ENCODE measurements around the gene TEX22.

DNA sequence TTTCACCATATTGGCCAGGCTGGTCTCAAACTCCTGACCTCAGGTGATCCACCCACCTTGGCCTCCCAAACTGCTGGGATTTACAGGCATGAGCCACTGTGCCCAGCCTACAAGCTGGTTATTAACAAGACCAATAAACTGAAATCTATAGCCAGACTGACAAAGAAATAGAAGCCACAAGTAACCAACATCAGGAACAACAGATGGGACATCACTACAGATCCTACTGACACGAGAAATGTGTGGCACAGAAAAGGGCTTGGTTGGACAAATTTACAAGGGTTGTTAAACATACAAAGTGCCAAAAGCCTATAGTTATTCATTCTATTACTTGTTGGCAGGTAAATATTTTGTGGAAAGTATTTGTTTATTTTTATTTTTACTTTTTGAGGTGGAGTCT is 32.9 kb downstream of the TEX22 start:
- no peak for TF ChIP-seq MYBL2 (CRISPR knock-in tag; IDR thresholded peaks at IDR 0.05)
- TF ChIP-seq, protein P1, sequence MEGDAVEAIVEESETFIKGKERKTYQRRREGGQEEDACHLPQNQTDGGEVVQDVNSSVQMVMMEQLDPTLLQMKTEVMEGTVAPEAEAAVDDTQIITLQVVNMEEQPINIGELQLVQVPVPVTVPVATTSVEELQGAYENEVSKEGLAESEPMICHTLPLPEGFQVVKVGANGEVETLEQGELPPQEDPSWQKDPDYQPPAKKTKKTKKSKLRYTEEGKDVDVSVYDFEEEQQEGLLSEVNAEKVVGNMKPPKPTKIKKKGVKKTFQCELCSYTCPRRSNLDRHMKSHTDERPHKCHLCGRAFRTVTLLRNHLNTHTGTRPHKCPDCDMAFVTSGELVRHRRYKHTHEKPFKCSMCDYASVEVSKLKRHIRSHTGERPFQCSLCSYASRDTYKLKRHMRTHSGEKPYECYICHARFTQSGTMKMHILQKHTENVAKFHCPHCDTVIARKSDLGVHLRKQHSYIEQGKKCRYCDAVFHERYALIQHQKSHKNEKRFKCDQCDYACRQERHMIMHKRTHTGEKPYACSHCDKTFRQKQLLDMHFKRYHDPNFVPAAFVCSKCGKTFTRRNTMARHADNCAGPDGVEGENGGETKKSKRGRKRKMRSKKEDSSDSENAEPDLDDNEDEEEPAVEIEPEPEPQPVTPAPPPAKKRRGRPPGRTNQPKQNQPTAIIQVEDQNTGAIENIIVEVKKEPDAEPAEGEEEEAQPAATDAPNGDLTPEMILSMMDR (IDR thresholded peaks at IDR 0.05), result no peak
- TF ChIP-seq, protein P2, sequence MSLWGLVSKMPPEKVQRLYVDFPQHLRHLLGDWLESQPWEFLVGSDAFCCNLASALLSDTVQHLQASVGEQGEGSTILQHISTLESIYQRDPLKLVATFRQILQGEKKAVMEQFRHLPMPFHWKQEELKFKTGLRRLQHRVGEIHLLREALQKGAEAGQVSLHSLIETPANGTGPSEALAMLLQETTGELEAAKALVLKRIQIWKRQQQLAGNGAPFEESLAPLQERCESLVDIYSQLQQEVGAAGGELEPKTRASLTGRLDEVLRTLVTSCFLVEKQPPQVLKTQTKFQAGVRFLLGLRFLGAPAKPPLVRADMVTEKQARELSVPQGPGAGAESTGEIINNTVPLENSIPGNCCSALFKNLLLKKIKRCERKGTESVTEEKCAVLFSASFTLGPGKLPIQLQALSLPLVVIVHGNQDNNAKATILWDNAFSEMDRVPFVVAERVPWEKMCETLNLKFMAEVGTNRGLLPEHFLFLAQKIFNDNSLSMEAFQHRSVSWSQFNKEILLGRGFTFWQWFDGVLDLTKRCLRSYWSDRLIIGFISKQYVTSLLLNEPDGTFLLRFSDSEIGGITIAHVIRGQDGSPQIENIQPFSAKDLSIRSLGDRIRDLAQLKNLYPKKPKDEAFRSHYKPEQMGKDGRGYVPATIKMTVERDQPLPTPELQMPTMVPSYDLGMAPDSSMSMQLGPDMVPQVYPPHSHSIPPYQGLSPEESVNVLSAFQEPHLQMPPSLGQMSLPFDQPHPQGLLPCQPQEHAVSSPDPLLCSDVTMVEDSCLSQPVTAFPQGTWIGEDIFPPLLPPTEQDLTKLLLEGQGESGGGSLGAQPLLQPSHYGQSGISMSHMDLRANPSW (CRISPR knock-in tag; conservative IDR thresholded peaks at IDR 0.05; ENCODE audit: low read depth), result no peak
- no peak for TF ChIP-seq NR1H2 (CRISPR knock-in tag; IDR thresholded peaks at IDR 0.05)
- no peak for TF ChIP-seq SP1 (CRISPR knock-in tag; conservative IDR thresholded peaks at IDR 0.05)
- TF ChIP-seq, protein P3, sequence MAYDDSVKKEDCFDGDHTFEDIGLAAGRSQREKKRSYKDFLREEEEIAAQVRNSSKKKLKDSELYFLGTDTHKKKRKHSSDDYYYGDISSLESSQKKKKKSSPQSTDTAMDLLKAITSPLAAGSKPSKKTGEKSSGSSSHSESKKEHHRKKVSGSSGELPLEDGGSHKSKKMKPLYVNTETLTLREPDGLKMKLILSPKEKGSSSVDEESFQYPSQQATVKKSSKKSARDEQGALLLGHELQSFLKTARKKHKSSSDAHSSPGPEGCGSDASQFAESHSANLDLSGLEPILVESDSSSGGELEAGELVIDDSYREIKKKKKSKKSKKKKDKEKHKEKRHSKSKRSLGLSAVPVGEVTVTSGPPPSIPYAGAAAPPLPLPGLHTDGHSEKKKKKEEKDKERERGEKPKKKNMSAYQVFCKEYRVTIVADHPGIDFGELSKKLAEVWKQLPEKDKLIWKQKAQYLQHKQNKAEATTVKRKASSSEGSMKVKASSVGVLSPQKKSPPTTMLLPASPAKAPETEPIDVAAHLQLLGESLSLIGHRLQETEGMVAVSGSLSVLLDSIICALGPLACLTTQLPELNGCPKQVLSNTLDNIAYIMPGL (CRISPR knock-in tag; IDR thresholded peaks at IDR 0.05), result no peak
- TF ChIP-seq, protein P4, sequence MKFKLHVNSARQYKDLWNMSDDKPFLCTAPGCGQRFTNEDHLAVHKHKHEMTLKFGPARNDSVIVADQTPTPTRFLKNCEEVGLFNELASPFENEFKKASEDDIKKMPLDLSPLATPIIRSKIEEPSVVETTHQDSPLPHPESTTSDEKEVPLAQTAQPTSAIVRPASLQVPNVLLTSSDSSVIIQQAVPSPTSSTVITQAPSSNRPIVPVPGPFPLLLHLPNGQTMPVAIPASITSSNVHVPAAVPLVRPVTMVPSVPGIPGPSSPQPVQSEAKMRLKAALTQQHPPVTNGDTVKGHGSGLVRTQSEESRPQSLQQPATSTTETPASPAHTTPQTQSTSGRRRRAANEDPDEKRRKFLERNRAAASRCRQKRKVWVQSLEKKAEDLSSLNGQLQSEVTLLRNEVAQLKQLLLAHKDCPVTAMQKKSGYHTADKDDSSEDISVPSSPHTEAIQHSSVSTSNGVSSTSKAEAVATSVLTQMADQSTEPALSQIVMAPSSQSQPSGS (CRISPR knock-in tag; IDR thresholded peaks at IDR 0.05; ENCODE audit: borderline replicate concordance, low read depth), result no peak
- TF ChIP-seq TCF7 (CRISPR knock-in tag; IDR thresholded peaks at IDR 0.05; ENCODE audit: low read depth), result no peak
- TF ChIP-seq FOXJ3 (CRISPR knock-in tag; IDR thresholded peaks at IDR 0.05; ENCODE audit: borderline replicate concordance), result no peak

Measured in WTC11 (cell line).